Activated CD4-positive, alpha-beta T cell treated with anti-CD3 and anti-CD28 coated beads, Interleukin-2, Interleukin-4, amounts not matched to agents 100 ng/mL and 50 ng/mL, durations not matched to agents 16 hours and 8 hours (primary cell): Measurements from ENCODE around the gene CRIP2.

Source experiments
- DNase-seq: peaks from one replicate; pipeline ENCODE4 v3.0.0-alpha.2; 2020; ENCODE audit warnings: low spot score

The CRIP2 gene

DNA sequence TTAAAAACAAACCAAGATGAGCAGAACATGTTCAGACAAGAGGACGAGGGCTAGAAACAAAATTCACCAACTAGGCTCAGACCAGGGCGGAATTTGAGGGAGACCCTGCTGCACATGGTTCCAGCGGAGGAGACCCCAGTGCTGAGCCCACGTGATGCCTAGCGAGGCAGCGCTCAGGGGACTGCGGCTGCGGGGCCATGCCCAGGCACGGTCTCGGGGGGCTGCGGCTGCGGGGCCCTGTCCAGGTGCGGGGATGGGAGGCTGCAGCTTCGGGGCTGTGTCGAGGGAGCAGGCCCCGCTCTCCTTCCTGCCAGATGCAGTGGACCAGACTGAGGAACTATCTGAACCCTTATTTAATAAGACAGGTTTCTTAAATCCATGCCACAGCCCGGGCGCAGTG lies 12.7 kb upstream of the CRIP2 start:
- no peak for DNase-seq

DNA sequence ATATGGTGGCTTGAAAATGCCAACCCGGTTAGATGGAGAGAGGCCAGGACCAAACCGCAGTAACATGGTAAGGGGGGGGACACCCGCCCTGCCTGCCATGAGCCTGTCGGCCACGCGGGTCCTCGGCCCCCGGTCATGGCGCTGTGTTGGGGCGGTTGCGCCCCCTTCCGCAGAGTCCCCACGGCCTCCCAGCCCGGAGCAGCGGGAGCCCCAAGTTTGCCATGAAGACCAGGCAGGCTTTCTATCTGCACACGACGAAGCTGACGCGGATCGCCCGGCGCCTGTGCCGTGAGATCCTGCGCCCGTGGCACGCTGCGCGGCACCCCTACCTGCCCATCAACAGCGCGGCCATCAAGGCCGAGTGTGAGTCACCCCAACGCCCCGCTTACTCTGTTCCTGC lies 10.1 kb upstream of the CRIP2 start:
- no peak for DNase-seq

DNA sequence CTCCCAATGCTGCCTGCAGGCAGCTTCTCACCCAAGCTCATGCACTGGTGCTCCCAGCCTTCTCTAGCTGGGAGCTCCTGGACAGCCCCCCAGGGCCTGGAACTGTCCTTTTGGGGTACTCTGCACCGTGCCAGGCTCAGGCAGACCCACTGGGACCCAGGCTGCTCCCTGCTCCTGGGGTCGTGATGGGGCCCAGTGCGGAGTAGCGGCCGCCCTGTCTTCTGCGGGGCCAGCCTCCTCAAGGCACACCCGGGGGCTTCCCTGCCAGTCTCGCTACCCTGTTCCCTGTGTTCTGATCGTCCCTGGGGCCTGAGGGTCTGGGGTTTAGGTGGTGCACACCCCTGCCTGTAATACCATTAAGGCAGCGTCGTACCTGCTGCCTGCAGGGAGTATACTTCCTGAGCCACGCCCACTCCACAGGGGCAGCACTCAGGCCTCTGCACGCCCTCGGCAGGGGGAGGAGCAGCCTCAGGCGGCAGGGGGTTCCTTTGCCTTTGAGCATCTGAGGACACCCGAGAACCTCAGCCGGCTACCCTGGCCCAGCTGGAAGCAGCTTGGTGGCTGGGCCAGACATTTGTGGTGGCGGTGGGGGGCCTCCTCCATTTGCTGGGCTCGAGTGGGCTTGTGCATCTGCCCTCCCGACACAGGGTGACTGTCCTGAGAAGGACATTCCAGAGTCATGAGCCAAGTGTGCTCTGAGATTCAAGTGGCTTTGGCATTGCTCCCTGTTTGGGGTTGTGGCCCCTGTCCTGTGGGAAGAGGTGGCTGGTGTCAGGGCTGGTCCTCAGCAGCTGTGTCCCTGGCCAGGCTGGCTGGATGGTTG lies 9.2 kb upstream of the CRIP2 start:
- no peak for DNase-seq

DNA sequence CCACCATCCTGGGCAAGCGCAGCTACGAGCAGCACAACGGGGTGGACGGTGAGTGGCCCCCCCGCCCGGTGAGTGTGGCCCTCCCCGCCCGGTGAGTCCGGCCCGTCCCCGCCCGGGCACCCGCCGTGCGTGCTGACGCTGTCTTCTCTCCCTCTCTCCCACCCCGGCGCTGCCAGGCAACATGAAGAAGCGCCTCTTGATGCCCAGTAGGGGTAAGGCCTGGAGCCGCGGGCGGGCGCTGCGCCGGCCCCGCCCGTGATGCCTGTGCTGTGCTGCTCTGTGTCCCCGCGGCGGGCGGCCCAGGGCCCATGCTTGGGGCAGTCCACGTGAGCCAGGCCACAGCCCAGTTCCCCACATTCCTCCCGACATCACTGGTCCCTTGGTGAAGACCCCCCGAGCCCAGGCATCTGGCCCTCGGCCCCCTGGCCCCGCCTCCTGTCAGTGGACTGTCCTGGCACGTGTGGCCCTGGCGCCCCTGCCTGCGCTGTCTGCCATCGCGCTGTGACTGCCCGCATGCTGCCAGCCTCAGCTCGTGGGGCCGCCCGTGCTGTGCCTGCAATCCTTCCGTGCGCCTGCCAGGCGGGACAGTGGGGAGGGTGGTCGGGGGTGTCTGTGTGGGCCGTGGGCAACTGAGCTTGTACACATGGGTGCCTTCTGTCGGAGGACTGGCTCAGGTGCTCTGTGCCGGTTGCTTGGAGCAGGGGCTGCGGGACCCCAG lies 7.9 kb upstream of the CRIP2 start:
- DNase-seq: no peak

DNA sequence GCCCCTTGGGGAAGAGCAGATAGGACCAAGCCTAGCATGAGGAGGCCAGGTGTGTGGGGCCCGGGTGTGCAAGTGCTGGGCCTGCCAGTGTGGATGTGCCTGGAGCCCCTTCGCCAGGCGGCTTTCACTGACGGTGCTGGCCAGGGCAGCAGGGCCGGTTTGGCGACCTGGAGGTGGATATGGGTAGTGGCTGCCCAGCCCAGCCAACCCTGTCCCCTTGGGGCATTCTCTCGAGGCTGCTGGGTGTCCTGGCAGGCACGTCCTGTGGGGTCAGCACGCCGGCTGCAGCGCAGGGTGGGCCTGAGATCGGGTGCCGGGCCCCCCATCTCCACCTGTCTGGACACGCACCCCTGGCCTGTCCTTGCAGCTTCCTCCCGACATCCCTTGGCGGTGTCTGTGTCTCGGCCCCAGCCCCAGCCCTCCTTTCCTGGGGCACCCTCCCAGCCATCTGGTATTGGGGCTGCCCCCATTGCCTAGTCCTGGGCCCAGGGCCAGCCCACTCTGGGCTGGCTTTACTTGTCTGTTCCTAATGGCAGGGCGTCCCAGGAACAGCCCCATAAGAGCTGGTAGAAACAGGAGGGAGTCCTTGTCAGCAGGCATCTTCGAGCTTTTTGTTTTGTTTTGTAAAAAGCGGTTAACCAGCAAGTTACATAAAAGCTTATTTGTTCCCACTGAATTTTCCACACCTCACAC lies 7.2 kb upstream of the CRIP2 start:
- no peak for DNase-seq

DNA sequence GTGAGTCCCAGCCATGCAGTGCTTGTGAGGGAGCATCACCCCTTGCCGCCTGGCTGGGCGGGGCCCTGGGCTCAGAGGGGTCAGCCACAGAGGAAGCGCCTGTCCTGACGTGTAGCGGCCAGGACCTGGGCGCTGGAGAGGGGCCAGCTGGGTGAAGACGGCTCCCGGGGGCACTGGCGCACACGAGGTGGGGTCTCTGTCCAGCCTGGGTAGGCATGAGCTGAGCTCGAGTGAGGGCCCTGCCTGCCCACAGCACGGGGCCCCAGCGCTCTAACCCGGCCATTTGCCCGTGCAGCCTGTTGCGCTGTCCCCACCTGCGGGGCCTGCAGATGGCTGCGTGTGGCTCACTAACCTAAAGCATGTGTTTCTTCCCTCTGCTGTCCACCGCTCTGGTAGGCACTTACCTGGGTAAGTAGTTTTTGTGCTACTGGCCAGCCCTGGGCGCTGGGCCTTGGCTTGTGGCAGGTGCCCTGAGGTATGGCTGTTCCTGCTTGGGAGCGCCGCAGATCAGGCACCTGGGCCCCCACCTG lies 6.6 kb upstream of the CRIP2 start:
- no peak for DNase-seq

DNA sequence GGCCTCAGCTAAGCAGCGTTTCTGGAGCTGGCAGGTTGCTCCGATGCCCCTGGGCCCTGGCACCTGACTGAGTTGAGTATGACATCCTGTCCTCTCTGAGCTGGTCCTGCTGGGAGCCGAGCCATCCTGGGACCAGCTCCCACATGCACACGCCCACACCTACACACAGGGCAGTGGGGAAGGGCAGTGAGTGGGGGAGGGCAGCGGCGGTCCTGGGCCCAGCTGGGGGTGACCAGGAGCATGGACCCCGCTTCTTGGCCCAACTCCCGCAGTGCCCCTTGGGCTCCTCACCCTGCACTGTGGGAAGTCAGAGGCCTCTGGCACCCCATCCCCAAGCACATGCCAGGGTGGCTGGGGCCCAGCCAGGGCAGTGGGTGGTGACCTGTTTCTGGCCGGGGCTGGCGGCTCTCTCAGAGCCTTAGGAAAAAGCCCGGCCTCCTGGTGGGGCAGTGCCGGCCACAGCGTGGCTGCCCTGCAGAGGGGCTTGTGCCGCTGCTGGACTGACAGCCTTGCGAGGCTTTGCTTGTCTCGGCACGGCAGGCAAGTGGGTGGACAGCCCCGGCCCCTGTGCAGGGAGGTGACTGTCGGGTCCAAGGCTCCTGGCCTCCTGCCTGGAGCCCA lies 5.9 kb upstream of the CRIP2 start:
- no peak for DNase-seq

DNA sequence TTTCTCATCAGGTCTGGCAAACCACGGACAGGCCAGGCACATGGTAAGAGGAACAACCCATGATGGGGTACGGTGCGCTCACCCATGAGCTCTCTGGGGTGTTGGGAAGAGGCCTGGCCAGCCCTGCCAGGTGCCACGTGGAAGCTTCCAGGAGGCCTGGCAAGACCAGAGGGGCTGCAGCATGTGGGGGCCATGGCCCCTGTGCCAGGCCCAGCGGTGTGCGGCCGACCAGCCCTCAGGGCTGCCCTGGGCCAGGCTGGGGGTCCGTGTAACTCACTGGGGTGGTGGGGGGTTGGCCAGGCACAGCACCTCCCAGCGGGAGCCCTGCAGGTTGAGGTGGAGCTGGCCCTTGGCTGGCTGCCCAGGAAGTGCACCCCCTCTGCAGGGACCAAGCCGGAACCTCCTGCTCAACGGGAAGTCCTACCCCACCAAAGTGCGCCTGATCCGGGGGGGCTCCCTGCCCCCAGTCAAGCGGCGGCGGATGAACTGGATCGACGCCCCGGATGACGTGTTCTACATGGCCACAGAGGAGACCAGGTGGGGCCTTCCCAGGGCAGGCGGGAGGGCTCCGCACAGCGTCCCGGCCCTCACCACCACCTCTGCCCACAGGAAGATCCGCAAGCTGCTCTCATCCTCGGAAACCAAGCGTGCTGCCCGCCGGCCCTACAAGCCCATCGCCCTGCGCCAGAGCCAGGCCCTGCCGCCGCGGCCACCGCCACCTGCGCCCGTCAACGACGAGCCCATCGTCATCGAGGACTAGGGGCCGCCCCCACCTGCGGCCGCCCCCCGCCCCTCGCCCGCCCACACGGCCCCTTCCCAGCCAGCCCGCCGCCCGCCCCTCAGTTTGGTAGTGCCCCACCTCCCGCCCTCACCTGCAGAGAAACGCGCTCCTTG lies 4.9 kb upstream of the CRIP2 start:
- no peak for DNase-seq

DNA sequence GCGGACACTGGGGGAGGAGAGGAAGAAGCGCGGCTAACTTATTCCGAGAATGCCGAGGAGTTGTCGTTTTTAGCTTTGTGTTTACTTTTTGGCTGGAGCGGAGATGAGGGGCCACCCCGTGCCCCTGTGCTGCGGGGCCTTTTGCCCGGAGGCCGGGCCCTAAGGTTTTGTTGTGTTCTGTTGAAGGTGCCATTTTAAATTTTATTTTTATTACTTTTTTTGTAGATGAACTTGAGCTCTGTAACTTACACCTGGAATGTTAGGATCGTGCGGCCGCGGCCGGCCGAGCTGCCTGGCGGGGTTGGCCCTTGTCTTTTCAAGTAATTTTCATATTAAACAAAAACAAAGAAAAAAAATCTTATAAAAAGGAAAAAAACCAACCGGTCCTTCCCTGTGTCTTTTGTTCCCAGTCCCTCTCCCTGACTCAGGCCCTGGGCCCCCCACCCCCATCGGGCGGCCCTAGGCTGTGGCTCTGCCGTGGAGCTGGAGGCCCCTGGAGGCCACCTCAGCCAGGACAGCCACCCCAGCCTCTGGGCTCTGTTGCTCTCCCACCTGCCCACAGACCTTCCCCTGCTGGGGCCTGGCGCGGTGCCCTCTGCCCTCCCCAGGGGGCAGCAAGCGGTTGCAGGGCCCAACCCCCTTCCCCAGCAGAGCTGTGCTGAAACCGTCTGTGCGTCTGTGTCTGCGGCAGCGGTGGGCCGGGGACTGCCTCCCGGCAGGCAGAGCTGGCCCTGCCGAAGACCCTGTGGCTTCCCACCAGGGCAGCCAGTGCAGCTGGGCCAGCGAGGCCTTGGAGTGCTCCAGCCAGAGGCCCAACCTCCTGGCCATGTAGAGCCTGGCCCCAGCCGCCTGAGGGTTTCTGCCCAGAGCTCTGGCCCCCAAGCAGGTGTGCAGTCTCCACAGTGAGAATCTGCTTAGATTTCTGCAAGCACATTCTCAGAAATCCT lies 4.0 kb upstream of the CRIP2 start:
- no peak for DNase-seq

DNA sequence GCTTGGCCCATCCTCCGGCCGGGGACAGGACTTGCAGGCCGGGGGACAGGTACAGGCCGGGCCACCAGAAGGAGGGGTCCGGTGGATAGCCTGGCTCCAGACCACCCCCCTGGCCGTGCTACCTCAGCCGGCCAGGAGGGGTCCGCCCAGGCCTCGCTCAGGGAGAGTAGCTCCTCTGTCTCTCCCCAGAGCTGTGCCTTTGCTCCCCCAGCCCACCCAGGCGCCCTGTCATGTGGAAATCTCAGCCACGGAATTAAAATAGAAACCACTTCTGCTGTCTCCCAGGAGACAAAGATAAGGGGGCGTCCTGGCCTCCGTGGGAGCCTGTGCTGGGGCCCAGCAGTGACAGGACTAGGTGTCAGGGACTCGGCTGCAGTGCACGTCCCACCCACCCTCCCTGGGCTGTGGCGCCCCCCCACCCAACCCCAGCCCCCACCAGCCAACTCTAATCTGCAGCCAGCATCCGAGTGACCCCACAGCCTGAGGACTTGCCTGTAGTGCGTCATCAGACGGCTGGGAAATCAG lies 3.3 kb upstream of the CRIP2 start:
- no peak for DNase-seq

DNA sequence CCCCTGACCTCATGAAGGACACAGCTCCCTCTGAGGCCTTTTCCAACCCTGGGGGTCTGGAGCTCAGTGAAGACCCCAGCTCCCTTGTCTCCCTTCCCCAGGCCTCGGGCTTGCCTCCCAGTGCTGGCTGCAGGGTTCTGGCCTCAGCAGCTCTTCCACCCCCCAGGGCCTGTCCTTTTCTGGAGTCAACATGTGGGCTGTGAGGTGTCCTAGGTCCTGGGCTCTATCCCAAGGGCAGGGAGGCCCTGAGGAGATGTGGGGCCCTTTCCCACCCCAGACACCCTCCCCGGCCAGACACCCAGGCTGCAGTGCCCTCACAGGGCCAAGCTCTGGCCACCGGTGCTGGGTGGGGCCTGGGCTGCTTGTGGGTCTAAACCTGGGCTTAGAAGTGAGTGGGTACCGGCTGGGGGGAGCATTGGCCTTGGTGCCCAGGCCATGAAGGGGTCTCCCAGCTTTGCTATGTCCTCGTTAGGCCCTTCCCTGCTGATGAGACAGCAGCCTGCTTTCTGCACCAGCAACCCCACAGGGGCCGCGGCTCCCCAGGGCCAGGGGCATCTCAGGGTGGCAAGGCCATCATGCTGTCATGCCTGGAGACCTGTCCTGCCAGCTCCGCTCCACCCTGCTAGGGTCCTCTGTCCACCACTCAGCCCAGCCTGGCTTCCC lies 2.7 kb upstream of the CRIP2 start:
- no peak for DNase-seq

DNA sequence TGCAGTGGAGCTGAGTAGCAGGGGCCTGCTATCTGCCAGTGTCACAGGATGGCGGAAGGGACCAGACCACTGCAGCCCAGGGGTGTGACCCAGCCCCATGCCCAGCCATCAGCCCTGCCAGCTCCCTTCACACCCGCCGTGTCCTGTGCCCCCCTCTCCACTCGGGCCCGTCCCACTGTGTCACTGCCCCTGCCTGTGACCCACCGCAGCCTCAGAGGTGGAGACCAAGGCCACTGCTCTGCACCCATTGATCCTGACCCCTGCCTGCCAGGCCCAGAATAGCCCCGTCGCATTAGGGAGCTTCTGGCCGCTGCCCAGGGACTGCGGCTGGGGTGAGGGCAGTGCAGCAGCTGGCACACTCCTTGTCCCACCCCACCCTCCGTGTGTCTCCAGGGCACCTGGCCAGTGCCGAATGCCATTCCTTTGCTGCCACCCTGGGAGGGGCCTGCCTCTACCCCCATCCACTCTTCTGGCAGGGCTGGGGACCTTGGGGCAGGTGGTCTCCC lies 2.1 kb upstream of the CRIP2 start:
- no peak for DNase-seq

DNA sequence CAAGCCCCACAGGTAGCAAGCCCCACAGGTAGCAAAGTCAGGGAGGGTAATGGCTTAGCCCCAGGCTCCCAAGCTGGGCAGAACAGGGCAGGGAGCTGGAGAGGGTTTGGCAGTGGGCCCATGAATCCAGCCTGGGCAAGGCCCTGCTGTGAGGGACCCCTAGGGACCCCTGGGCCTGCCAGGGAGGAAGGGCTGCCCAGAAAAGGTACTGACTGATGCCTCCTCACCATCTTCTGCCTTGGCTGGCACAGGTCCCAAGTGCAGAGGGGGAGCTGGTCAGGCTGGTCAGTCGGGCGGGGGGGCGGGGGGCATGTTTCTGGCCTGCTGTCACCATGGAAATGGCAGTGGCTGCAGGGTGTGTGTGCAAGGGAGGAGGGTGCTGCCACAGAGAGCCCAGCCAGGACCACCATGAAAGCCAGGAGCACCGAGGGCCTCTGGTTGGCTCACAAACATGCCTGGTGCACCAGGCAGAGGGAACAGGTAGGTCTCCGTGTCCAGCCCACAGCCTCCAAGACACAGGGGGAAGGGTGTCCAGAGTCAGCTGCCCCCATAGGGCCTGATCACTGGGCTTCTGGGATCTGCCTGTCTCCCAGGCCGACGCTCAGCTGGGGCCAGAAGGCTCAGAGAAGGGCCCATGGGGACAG lies 1.5 kb upstream of the CRIP2 start:
- no peak for DNase-seq

DNA sequence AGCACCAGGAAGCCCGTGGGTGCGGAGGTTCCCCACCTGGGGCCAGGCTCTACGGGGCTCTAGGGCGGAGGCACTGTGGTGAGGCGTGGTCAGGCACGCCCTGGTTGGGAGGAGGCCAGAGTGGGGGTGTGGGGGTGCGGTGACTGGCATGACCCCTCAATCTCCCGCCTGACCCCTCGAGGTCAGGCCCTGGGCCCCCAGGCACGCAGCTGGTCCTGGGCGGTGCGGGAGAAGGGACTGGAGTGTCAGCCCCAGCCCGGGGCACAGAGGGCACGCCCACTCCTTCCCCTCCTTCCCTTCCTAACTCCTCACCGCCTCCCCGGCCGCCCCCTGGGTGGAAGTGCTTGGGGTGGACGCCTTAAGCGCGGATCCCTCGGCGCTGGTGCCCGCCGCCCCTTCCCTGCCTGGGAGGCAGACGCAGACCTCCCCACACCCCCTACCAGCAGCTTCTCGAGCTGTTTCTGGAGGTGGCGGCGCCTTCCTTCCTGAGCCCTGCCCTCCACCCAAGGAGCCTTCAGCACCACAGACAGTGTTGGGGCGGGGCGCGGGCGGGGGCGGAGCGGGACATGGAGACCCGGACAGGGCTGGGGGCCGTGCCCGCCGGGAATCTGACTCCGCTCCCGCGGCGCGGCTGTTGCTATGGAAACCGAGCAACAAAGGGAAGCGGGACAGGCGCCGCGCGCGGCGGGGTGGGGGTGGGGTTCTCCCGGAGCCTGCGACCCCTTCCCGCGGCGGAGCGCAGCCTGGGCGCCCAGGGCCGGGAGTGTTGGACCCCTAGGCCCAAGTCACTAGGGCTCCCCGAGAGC lies 741 bp upstream of the CRIP2 start:
- peak; percentile 45 for DNase-seq

DNA sequence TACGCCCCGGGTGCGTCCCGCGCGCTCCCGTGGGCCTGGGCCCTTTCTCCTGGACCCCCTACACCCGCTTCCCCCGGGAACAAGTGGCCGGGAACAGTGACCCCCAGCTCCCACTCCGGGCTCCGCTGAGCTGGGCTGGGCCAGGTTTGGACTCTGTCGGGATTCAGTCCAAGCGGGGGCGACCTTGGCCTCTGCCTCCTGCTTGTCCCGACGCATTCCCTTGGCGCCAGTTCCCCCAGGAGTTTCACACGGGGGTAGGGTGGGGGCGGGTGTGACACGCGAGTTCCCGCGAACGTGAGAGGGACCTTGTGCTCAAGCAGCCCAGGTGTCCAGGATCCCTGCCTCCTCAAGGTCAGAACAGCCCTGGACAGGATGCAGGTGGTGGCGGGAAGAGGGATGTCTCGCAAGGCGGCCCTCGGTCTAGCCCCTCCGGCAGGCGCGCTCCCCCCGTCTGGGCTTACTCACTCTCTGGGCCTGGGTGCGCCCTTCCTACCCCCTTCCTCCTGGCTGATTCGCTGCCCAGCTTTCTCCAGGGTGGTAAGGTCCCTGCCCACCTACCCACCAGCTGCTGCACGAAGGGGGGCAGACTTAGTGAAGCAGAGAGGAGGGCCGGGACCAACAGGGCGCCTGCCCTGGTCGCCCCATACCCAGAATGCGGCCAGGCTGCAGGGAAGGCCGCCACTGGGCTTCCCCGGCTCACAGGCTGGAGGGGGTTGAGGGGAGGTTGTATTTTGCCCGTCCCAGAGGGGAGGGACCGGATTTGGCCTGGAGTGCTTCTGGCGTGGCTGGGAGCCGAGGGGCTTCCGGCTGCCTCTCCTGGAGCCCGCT lies 862 bp downstream of the CRIP2 start:
- no peak for DNase-seq

DNA sequence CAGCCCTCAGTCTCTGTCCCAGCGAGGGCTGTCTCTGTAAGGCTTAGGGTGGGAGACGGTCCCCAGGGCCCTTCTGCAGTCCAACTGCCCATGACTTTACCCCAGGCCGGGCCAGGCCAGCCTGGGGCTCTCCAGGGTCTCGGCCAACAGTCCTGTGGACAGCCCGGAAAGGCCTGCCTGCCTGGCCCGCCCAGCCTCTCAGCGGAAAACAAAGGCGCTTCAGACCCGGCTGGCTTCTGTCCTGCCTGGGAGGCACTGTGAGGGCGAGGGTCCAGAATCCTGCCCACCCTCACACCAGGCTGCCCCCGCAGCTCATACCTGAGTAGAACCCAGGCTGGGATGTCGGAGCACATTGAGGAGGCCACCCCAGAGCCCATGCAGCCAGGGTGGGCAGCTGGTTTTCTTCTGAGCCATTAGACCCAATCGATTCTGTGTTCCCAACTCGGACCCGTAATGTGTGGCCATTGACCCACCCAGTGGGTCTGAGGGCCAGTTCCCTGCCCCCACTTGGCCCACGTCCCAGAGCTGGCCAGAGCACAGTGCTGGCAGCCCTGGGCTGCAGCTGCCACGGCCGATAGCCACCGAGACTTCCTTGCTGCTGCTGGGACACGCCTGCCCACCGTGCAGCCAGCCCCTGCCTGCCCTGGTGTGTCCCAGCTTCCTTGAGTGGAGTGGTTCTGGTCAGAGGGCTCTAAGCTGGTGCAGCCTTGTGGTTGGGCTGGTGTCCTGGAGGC lies 1.6 kb downstream of the CRIP2 start:
- no peak for DNase-seq
